HG02938 (cell line): Measurements from ENCODE around the gene IGFBP6.

Experiments
- ATAC-seq: cut with Tn5 transposase; IDR thresholded peaks from one replicate; pipeline ENCODE4 v1.9.1; 2021; ENCODE audit warnings: mild to moderate bottlenecking, moderate library complexity; ENCODE audit not compliant: unreplicated experiment

Gene IGFBP6

DNA sequence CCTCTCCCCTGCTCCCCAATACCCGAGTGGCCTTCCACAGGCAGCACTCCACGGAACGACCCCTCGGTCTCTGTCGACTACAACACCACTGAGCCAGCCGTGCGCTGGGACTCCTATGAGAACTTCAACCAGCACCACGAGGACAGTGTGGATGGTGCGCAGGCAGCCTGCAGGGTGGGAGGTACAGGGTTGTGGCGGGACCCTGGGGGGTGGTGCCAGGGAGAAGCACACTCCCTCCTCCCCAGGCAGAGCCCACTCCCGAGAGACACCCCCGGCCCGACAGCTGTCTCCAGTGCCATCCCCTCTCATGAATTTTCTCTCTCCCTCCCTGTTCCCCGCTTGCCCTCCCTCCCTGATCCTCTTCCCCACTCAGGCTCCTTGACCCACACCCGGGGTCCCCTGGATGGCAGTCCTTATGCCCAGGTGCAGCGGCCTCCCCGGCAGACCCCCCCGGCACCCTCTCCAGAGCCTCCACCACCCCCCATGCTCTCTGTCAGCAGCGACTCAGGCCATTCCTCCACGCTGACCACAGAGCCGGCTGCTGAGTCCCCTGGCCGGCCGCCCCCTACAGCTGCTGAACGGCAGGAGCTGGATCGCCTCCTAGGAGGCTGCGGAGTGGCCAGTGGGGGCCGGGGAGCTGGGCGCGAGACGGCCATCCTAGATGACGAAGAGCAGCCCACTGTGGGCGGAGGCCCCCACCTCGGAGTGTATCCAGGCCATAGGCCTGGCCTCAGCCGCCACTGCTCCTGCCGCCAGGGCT lies 38.6 kb upstream of the IGFBP6 start:
- ATAC-seq: no peak

DNA sequence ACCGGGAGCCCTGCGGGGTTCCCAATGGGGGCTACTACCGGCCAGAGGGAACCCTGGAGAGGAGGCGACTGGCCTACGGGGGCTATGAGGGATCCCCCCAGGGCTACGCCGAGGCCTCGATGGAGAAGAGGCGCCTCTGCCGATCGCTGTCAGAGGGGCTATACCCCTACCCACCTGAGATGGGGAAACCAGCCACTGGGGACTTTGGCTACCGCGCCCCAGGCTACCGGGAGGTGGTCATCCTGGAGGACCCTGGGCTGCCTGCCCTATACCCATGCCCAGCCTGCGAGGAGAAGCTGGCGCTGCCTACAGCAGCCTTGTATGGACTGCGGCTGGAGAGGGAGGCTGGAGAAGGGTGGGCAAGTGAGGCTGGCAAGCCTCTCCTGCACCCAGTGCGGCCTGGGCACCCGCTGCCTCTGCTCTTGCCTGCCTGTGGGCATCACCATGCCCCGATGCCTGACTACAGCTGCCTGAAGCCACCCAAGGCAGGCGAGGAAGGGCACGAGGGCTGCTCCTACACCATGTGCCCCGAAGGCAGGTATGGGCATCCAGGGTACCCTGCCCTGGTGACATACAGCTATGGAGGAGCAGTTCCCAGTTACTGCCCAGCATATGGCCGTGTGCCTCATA lies 37.9 kb upstream of the IGFBP6 start:
- no peak for ATAC-seq

DNA sequence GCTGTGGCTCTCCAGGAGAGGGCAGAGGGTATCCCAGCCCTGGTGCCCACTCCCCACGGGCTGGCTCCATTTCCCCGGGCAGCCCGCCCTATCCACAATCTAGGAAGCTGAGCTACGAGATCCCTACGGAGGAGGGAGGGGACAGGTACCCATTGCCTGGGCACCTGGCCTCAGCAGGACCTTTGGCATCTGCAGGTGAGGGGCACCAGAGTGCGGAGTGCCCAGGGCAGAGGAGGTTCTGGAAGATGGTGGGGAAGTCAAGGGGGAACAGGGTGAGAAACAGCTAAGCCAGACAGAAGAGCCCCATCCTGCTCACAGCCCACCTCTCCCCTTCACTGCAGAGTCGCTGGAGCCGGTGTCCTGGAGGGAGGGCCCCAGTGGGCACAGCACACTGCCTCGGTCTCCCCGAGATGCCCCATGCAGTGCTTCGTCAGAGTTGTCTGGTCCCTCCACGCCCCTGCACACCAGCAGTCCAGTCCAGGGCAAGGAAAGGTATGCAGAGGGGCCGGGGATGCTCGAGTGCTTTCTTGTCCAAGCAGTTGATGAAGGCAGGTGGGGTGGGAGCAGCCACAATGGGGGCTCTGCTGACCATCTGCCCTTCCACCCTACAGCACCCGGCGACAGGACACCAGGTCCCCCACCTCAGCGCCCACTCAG lies 37.3 kb upstream of the IGFBP6 start:
- no peak for ATAC-seq

DNA sequence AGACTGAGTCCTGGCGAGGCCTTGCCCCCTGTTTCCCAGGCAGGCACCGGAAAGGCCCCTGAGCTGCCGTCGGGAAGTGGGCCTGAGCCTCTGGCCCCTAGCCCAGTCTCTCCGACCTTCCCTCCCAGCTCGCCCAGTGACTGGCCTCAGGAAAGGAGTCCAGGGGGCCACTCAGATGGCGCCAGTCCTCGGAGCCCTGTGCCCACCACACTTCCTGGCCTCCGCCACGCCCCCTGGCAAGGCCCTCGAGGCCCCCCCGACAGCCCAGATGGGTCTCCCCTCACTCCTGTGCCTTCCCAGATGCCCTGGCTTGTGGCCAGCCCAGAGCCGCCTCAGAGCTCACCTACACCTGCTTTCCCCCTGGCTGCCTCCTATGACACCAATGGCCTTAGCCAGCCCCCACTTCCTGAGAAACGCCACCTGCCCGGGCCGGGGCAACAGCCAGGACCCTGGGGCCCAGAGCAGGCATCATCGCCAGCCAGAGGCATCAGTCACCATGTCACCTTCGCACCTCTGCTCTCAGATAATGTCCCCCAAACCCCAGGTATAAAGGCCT lies 36.7 kb upstream of the IGFBP6 start:
- ATAC-seq: no peak

DNA sequence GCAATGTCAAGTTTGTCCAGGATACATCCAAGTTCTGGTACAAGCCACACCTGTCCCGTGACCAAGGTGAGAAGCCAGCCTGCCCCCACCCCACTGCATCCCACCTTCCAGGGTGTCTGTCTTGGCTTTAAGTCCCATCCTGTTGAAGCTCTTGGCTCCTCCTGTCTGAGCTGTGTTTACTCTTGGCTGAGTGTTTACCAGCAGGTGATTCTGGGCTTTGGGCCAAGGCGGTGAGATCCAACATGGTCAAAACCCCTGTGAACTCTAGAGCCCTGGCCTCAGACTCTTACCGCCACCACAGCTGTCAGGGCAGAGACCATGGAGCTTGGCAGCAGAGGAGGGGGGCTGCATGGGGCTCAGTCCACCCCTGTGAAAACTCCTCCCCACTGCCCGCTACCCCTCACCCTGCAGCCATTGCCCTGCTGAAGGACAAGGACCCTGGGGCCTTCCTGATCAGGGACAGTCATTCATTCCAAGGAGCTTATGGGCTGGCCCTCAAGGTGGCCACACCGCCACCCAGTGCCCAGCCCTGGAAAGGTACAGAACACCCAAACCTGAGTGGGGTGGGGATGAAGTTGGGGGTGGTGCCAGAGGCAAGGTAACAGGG lies 36.0 kb upstream of the IGFBP6 start:
- no peak for ATAC-seq

DNA sequence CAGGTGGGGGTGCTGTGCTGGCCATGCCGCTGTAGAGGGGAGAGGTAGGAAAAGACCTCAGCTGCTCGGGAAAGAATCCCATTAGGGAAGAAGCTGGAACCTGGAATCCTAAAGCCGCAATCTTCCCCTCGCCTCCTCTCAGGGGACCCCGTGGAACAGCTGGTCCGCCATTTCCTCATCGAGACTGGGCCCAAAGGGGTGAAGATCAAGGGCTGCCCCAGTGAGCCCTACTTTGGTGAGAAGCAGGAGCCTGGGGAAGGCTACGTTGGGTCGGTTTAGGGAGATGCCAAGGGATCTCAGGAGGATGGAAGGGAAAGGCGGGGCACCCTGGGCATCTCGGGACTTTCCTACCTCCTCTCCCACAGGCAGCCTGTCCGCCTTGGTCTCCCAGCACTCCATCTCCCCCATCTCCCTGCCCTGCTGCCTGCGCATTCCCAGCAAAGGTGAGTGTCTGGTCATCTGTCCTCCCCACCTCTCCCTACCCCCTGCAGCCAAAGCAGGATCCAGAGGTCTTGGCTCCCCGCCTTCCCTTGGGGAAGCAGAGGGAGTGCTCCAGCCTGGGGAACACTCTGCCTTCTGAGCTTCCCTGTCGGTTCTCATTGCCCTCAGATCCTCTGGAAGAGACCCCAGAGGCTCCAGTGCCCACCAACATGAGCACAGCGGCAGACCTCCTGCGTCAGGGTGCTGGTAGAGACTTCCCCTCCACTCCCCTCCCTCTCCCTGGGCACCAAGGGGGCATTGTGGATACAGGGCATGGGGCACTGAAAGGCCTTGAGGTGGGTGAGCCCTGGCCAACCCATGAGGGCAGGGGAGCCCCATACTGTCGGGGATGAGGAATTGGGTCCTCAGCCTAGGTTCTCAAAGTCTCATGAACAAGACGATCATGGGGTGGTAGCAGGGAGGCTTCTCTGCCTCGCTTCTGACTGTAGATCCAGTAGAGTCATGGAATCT lies 35.2 kb upstream of the IGFBP6 start:
- no peak for ATAC-seq

DNA sequence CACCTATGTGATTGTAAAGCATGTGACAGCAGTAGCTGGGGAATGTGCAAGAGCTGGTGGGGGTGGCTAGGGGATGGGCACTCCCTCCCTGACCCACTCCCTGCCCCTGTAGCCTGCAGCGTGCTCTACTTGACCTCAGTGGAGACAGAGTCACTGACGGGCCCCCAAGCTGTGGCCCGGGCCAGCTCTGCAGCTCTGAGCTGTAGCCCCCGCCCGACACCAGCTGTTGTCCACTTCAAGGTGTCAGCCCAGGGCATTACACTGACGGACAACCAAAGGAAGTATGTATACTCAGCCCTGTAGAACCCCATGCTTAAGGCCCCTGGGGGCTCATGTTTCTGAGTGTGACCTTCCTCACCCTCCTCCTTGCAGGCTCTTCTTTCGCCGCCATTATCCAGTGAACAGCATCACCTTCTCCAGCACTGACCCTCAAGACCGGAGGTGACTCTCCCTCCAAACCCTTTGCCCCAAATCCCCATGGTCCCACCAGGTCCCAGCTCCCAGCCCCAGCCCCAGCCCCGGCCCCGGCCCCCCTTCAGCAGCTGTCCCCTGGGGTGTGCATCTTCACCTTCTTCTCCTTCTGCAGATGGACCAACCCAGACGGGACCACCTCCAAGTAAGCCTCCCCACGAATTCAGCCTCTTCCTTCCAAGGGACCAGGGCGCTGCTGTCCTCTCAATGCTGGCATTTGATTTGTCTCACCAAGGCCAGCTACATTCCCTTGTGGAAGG lies 34.3 kb upstream of the IGFBP6 start:
- no peak for ATAC-seq

DNA sequence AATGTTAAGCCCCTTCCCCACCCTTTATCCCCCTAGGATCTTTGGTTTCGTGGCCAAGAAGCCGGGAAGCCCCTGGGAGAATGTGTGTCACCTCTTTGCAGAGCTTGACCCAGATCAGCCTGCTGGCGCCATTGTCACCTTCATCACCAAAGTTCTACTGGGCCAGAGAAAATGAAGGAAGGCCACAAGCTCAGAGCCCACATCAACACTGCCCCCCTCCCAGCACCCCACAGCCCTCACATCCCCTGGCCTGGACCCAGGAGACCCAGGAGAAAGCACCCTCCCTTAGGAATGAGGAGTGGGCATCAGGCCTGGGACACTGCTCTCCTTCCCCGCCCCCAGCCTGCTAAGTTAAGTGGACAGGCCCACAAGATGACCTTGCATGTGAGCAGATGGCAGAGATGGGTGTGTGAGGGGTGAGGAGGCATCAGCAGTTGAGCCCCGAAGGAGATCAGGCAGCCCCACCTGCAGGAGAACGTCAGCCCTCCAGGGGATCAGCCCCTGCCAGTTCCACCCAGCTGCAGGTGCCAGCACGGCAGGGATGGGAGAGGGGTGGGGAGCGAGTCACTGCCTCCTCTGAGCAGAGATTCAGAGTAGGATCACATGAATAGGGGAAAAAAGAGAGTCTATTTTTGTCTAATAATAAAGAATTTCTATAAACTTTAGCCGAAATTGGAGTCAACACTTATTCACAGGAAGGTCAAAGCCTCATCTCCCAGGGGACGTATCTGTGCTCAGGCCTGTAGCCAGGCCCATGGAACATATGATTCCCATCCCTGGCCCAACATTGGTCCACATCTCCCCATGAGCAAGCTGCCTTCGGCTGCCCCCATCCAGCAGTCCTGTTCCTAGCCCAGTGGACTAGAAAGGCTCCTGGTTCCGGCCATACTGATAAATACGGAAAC lies 33.5 kb upstream of the IGFBP6 start:
- ATAC-seq: no peak

DNA sequence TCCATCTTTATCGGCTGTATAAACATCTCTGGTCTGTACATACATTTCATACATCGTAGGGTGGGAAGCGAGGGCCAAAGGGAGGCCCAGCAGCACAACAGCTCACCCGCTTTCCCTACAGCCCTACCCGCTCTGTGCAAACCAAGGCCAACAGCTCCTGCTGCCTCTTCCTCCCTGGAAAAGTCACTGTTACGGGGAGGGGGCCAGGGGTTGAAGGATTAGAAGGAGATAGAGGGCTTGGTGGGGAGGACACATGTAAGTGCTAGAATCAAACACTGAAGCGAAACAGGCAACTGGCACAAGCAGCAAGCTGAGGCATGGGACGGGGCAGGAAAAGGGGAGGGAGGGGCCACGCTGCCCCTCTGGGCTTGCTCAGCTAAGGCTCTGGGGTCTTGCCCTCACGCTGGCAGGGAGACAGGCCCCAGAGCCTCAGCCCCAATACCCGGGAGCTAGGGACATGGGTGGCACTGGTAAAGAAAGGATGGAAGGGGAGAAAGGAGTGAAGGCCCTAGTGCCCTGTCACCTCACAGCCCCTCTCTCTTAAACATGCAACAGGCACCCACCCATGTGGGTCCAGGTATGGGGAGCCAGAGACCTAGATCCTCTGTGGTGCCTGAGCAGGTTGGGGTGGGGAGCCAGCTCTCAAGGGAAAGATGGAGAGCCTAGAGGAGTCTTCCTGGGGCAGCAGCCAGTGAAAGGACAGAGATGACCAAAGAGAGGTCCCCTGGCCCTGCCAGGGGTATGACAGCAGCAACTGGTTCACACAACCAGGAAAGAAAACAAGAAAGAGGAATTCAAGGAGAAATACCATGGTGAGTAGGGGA lies 32.6 kb upstream of the IGFBP6 start:
- ATAC-seq: no peak

DNA sequence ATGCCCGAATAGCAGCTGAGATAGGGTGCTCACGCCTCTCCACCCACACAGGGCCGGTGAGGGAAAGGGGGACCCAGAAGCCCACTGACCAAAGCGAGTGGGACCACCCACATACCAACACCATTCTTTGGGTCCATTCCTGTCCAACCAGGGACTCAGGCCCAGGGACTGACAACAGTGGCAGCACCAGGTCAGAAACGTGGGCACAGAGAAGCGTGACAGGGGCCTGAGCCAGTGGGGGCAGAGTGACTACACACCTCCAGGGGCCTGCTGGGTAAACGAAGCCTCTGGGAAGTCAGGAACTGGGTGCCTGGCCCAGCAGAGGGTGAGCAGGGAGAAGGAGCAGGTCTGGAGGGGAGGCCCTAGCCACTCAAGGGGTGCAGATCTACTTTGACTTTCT lies 32.0 kb upstream of the IGFBP6 start:
- ATAC-seq: no peak

DNA sequence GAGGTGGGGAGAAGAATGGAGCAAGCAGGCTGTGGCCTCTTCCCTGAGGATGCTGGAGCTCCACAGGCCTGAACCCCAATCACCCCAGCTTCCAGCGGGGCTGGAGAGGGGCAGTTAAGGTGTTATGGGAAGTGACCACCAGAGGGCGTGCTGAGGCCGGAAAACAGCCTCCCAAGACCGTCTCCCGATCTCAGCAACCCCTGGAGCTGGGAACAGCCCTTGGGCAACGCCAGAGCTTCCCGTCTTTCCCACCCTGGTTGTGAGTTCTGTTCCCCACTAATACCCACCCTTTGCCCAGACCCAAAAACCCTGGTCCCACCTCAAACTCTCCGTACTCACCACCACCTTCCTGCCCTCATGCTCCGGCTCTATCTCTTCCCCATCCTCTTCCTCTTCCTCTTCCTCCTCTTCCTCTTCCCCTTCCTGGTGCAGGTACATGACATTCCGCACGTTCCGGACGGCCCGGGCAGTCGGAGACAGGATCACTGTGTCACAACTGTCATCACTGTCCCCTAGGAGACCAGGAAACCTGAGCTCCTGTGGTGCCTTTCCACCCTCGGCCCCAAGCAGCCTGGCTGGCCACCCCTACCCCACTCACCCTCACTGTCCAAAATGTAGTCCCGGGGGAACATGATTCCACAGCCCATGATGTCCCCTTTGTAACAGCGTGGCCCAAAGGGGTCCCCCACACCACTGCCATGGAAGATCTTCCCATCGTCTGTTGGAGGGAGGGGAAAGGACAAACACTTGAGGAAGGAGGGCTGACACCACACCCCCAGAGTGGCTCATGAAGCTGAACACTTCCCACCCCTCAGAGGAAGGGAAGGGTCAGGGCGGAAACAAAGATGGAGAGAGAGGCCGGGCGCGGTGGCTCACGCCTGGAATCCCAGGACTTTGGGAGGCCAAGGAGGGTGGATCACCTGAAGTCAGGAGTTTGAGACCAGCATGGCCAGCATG lies 31.2 kb upstream of the IGFBP6 start:
- ATAC-seq: no peak

DNA sequence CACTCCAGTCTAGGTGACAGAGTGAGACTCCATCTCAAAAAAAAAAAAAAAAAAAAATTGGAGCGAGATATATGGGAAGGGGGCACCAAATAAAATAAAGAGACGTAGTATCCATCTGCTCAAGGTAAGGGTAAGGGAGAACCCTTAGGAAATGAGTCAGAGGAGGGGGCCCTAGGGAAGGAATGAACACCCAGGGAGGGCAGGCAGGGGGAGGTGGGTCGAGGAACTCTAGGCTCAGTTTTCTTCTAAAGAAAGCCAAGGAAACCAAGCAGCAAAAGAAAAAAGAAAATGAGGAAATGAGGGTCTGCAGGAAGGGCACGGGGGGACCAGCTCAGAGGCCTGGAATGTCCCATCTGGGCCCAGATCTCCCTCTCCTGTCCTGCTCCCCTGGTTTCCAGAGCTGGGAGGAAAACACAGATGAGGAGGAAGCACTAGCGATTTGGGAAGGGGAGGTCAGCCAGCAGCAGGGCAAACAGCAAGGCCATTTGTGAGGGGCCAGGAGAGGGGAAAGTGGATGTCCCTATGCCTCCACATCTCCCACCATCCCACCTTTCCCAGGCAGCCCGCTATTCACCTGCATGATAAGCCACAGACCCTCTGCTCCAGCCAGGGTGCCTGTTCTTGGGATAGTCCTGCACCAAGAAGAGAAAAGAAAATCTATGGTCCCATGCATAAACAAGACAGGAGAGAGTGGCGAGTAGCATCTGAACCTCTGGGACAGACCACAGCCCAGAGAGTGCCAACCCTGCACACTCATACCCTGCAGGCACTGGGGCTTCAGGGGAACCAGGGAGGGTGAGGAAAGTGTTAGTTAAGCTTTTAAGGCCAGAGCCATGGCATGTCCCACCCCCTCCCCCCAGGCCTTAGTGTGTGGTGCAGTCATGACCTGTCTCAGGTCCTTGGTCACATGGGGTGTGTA lies 30.1 kb upstream of the IGFBP6 start:
- no peak for ATAC-seq

DNA sequence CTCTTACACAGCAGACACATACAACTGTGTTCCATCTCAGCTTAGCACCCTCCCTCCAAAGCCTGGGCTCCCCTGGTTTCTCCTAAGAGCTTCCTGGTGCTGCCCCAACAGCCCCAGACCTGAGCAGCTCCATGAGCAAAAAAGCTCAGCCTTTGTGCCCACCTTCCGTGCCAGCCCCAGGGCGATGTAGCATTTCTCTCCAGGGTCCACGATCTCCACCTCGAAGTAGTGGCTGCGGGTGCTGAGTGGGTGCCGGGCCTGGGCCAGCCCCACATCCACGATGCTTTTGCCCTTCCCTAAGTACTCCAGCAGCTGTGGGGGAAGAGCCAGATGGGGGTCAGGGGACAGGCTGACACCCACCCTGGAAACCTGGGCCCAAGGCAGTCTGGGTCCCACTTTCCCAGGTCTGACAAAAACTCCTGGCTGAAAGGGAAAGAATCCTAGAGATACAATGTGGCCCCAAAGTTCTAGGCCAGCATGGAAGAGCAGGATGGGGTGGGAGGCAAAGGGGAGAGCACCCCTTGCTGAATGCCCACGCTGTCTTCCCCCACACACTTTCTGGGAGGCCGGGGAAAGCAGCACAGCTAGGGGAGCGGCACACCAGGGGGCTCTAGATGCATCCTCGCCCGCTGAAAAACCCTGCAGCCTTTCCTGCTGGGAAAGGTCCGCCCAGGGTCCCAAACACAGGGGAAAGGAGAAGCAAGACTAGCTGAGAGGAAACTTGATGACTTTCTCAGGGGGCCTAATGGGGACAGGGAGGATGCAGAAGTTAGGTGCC lies 29.3 kb upstream of the IGFBP6 start:
- ATAC-seq: no peak

DNA sequence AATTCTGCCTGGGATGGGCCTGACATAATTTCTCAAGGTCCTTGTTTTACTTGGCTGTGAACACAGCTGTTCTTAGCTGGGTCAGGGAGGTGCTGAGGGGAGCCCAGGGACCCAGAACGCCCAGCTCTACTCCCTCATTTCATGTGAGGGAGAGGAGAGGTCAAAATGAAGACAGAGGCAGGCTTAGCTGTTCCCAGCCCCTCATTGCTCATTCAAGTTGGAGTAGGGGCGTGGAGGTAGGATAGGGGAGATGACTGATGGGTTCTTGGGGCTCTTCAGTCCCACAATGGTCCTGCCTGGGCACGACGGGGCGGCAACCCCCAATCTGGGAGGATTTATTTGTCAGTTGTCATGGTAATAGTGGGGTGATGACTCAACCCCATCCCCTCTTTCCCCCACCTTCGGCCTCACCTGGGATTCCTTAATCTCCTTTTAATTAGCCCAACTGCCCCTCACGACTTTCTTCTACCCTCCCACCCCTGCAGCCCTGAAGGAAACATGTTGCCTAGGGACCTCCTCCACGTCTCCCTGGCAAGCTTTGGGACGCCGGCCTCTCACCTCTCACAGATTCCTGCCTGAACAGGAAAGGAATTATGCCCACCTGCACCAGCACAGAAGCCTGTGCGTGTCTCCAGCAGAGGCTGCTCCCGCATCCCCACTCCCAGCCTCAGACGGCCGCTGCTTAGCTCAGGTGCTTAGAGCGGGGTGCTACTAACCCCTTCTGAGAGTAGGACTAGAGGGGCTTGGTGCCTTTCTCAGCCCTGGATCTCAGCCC lies 28.5 kb upstream of the IGFBP6 start:
- no peak for ATAC-seq
